GM18873 (cell line): Measurements from ENCODE around the gene ZSCAN9.
A peak's percentile ranks its signal among the peaks of the same experiment; 100 is the strongest.

Experiments used
- ATAC-seq: cut with Tn5 transposase; IDR thresholded peaks from one replicate; pipeline ENCODE4 v1.9.1; 2021; ENCODE audit warnings: mild to moderate bottlenecking, moderate library complexity, moderate number of reproducible peaks; ENCODE audit not compliant: unreplicated experiment, low FRiP score

ZSCAN9 gene

GRCh38 chr6:28266563-28266961, 41.5 kb downstream of the ZSCAN9 start:
- ATAC-seq = no peak

GRCh38 chr6:28266962-28267694, 42.1 kb downstream of the ZSCAN9 start, which contains the start of gene ZSCAN26:
ZSCAN26 (plus strand) TSS chr6:28267143; CDS start chr6:28271920, 4,777 bp downstream.
- ATAC-seq = peak; percentile 82

- ATAC-seq = no peak
Measured at GRCh38 chr6:28267695-28268059, 42.6 kb downstream of the ZSCAN9 start.

- ATAC-seq = no peak
Measured at GRCh38 chr6:28269492-28269891, 44.4 kb downstream of the ZSCAN9 start.

- no peak for ATAC-seq
Measured at GRCh38 chr6:28274888-28275287, 49.8 kb downstream of the ZSCAN9 start.

- no peak for ATAC-seq
Measured at GRCh38 chr6:28277746-28278145, 52.7 kb downstream of the ZSCAN9 start.

- ATAC-seq = no peak
Measured at GRCh38 chr6:28280595-28281287, 55.7 kb downstream of the ZSCAN9 start.

GRCh38 chr6:28281288-28282064, 56.4 kb downstream of the ZSCAN9 start, which contains the start of gene PGBD1:
PGBD1 (plus strand) TSS chr6:28281572; CDS start chr6:28283814, 2,242 bp downstream.
- ATAC-seq = peak; percentile 53

GRCh38 chr6:28282926-28283325, 57.9 kb downstream of the ZSCAN9 start:
- ATAC-seq = no peak
